ENCODE data around the gene LYL1. TPM values are rescaled to one million over a fixed set of nuclear protein-coding genes. Genes with fewer than 3 reads are reported as not detected.

Gene LYL1
- total and polyA plus RNA-seq, 2 of the 13 experiments (the other 11 are each of a cell fraction or from before 2014, with no cell fraction given): 0.75 to 0.92 TPM

GRCh38 chr19:13093407-13094105, 9.1 kb downstream of the LYL1 start (continued):
- TF ChIP-seq ZNF800 (CRISPR knock-in tag; IDR thresholded peaks at IDR 0.05): no peak; the same call in 1 of the 2 replicates
- TF ChIP-seq ZNF24 (IDR thresholded peaks at IDR 0.05): no peak
- TF ChIP-seq MTF1 (CRISPR knock-in tag; IDR thresholded peaks at IDR 0.05): no peak
- peak; percentile 32; the same call in 1 of the 2 replicates for TF ChIP-seq FOSL2 (CRISPR knock-in tag; IDR thresholded peaks at IDR 0.05)
- no peak for TF ChIP-seq ATF7-NPFF (CRISPR knock-in tag; IDR thresholded peaks at IDR 0.05; ENCODE audit: low read depth)
- TF ChIP-seq ZNF674 (CRISPR knock-in tag; IDR thresholded peaks at IDR 0.05; ENCODE audit: low read depth): no peak
- no peak for TF ChIP-seq SETDB1 (CRISPR knock-in tag; IDR thresholded peaks at IDR 0.05; ENCODE audit: borderline replicate concordance)
- TF ChIP-seq ZBTB14 (CRISPR knock-in tag; IDR thresholded peaks at IDR 0.05): peak; percentile 78
- TF ChIP-seq ZNF546 (CRISPR knock-in tag; conservative IDR thresholded peaks at IDR 0.05): no peak
- no peak for TF ChIP-seq ZNF101 (CRISPR knock-in tag; IDR thresholded peaks at IDR 0.05; ENCODE audit: borderline replicate concordance, low read depth)
- TF ChIP-seq XBP1 (CRISPR knock-in tag; IDR thresholded peaks at IDR 0.05): no peak
- TF ChIP-seq ISL2 (CRISPR knock-in tag; IDR thresholded peaks at IDR 0.05): 0 out of 2 replicates have a peak, but pooled peaks have one; percentile 35
- TF ChIP-seq MED1 (CRISPR knock-in tag; IDR thresholded peaks at IDR 0.05): 0 out of 2 replicates have a peak, but pooled peaks have one; percentile 35
- TF ChIP-seq KLF6 (CRISPR knock-in tag; IDR thresholded peaks at IDR 0.05): no peak
- no peak for TF ChIP-seq ZFP82 (CRISPR knock-in tag; IDR thresholded peaks at IDR 0.05; ENCODE audit: borderline replicate concordance)
- TF ChIP-seq ZNF670 (CRISPR knock-in tag; IDR thresholded peaks at IDR 0.05; ENCODE audit: borderline replicate concordance): no peak
- TF ChIP-seq ZNF607 (CRISPR knock-in tag; IDR thresholded peaks at IDR 0.05; ENCODE audit: borderline replicate concordance): no peak
- no peak for TF ChIP-seq ISX (CRISPR knock-in tag; conservative IDR thresholded peaks at IDR 0.05)
- TF ChIP-seq ZNF839 (CRISPR knock-in tag; IDR thresholded peaks at IDR 0.05; ENCODE audit: borderline replicate concordance): no peak
- peak; percentile 40; the same call in 1 of the 2 replicates for TF ChIP-seq CBX5 (CRISPR knock-in tag; IDR thresholded peaks at IDR 0.05; ENCODE audit: borderline replicate concordance)
- TF ChIP-seq MYNN (CRISPR knock-in tag; IDR thresholded peaks at IDR 0.05; ENCODE audit: low read depth): no peak
- no peak for TF ChIP-seq SNAPC2 (CRISPR knock-in tag; IDR thresholded peaks at IDR 0.05)
- no peak for TF ChIP-seq ZBTB38 (CRISPR knock-in tag; IDR thresholded peaks at IDR 0.05)
- no peak for TF ChIP-seq SNRNP70 (IDR thresholded peaks at IDR 0.05; ENCODE audit: low read depth, low read length)
- no peak for TF ChIP-seq IKZF5 (CRISPR knock-in tag; IDR thresholded peaks at IDR 0.05)
- TF ChIP-seq ZNF34 (CRISPR knock-in tag; IDR thresholded peaks at IDR 0.05; ENCODE audit: borderline replicate concordance): no peak
- no peak for TF ChIP-seq ETS1 (CRISPR knock-in tag; IDR thresholded peaks at IDR 0.05)
